ENCODE measurements around the gene NR2C2. TPM values are rescaled to one million over a fixed set of nuclear protein-coding genes. Genes with fewer than 3 reads are reported as not detected.
A peak's percentile ranks its signal among the peaks of the same experiment; 100 is the strongest.
"Not testable (repeated sequence)": the region's sequence is repeated elsewhere in the genome, so short reads cannot be mapped to it uniquely, and the experiment has no call there.

Gene NR2C2
- total and polyA plus RNA-seq, 5 experiments from 2014 or later, result 10.1 to 110 (median 19.3) TPM

DNA sequence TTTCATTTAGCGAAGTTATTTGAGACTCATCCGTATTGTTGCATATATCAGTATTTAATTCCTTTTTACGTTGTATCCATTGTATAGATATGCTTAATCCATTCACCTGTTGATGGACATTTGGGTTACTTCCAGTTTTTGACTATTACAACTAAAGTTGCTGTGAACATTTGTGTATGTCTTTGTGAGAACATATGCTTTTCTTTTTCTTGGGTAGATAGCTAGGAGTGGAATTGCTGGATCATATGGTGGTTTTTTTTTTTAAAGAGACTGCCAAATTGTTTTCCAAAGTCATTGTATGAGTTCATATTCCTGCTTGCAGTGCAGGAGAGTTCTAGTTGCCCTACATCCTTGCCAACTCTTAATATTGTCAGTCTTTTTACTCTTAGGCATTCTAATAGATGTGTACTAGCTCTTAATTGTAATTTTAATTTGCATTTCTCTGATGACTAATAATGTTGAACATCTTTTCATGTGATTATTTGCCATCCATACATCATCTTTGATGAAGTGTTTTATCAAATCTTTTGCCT, 37.3 kb downstream of the NR2C2 start:
- H3K27me3 Mint-ChIP-seq, result no peaks in the 10 kb centered on the region
- DNase-seq (no peak), ATAC-seq (no peak)
- peaks cover 7 to 22% (median 15%) of the 10 kb centered on the region in 3 donors for H3K36me3 Mint-ChIP-seq
- no peak overlapping the region for H3K4me3 Mint-ChIP-seq
- H3K4me1 Mint-ChIP-seq, result peaks cover 14 to 48% (median 35%) of the 10 kb centered on the region in 4 donors
- H3K9me3 Mint-ChIP-seq, result peaks cover 0 to 6% (median 0%) of the 10 kb centered on the region in 9 donors
- no peak overlapping the region for H3K27ac Mint-ChIP-seq
- POLR2A ChIA-PET, result no interaction called here

DNA sequence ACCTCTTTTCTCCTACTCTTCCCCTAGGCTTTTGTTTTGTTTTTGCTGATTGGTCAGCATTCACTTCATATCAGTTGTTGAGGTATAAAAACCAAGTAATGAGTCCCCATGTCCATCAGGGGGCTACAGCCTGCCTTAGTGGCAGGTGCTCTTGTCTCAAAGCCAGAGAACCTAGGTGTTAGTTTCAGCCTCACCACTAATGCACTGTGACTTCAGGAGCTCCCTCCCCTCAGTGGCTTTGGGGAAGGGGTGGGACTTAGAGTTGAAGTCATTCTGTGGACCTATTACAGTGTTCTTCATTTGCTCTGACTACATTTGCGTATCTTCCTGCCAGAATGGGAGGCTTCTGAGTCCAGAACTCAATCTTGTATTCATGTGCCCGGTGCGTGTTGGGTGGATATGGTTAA, 41.6 kb downstream of the NR2C2 start:
- H3K4me3 Mint-ChIP-seq, result peak overlapping the region in 1 of 10 donors; percentile 25
- H3K4me1 Mint-ChIP-seq, result peaks cover 30 to 70% (median 60%) of the 10 kb centered on the region in 4 donors
- peaks cover 7 to 18% (median 7%) of the 10 kb centered on the region in 3 donors for H3K36me3 Mint-ChIP-seq
- POLR2A ChIA-PET, result interaction anchor here (0.7 kb wide), 1 partner anchor 116 kb away, joined by 4 read pairs; no protein-coding TSS in a partner anchor
- H3K9me3 Mint-ChIP-seq, result peaks cover 0 to 6% (median 0%) of the 10 kb centered on the region in 9 donors
- peak; percentile 53 to 85 for ATAC-seq
- DNase-seq, result peak in 1 of 10 donors; percentile 7
- peak overlapping the region in 8 of 10 donors; percentile 13 to 74 (median 44) for H3K27ac Mint-ChIP-seq
- no peaks in the 10 kb centered on the region for H3K27me3 Mint-ChIP-seq

DNA sequence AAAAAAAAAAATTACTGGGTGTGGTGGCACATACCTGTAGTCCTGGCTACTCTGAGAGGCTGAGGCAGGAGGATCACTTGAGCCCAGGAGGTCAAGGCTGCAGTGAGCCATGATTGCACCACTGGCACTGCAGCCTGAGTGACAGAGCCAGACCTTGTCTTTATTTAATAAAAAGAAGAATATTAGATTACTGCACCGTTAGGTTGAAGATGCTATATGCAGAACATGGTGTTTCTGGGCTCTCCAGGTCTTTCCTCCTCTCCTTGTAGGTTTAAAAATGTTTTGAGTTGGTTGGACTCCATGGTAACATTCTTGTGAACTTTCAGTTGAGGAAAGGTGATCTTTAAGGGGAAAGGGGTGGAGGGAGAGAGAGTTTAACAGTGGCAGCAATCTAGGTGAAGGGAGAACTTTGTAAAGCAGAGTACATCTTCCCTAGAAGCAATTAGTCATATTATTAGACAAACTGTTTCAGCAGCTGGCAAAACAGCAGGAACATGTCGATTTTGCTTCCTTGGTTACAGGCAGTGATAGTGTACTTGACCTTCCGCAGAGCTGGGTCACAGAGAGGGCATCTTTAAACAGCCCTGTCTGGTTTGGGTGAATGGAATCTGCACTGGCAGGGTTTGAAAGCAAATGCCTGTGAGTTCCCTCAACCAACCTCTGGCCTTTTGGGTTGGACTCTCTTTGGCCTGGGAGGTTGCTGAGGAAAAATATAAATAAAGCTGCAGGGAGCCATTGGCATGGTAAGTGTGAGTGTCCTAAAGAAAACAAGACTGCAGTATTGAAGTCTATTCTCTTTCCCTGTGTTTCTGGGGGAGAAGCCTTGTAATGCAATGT, 42.8 kb downstream of the NR2C2 start:
- Mint-ChIP-seq H3K36me3 (peaks cover 0 to 16% (median 2%) of the 10 kb centered on the region in 3 donors), H3K4me1 (peaks cover 26 to 69% (median 57%) of the 10 kb centered on the region in 4 donors), H3K27me3 (no peaks in the 10 kb centered on the region), H3K4me3 (no peak overlapping the region), H3K9me3 (no peaks in the 10 kb centered on the region), H3K27ac (peak overlapping the region; percentile 4 to 83 (median 48))
- no peak for DNase-seq
- no peak for ATAC-seq
- POLR2A ChIA-PET, result interaction anchor here (0.7 kb wide), 1 partner anchor 115 kb away, joined by 4 read pairs; no protein-coding TSS in a partner anchor

DNA sequence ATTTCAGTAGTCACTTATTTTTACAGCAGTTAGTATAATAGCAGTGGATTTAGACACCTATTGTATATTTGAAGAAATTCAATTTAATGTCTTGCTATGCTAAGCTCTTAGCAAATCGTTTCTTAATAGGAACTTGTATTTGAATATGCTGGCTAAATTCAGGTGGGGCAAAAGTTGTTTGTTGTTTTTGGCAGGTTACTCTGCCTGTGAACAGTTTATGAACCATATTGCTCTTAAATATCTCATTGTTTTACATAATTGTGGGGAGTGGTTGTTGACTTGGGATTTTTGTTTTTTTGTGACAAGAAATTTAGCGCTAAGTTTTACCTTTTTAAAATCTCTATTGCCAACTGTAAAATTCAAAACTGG, 43.4 kb downstream of the NR2C2 start:
- Mint-ChIP-seq H3K4me1 (peaks cover 28 to 70% (median 59%) of the 10 kb centered on the region in 4 donors), H3K9me3 (no peaks in the 10 kb centered on the region), H3K27ac (peak overlapping the region in 7 of 10 donors; percentile 1 to 62 (median 57)), H3K36me3 (peaks cover 0 to 19% (median 2%) of the 10 kb centered on the region in 3 donors), H3K4me3 (no peak overlapping the region), H3K27me3 (no peaks in the 10 kb centered on the region)
- POLR2A ChIA-PET, result no interaction called here
- DNase-seq (no peak), ATAC-seq (no peak)

DNA sequence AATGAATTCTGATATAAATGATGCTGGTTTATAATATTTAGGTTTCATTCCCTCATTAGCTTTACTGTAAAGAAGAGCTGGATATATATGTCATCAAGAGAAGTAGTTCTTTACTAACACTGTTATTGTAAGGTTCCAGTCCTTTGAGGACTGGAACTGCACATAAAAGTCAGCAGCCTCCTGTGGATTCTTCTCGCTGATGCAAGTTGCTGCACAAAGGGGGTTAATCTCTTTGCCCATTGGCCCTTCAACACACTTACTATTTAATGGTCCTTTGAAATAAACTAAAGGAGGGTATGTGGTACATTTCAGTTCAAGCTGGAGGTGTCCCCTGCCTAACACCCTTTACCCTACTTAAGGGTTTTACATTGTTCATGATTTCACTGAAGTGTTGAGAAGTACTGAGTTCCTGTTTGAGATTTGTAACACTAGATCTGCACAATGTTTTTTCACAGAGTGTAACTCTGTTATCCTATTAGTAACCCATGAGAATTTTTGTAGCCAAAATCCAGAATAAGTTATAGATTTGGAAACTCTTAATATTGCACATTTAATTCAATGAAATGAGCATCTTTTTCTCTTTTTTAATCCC, 43.9 kb downstream of the NR2C2 start:
- no peaks in the 10 kb centered on the region for H3K27me3 Mint-ChIP-seq
- H3K4me1 Mint-ChIP-seq, result peaks cover 28 to 69% (median 57%) of the 10 kb centered on the region in 4 donors
- no peak overlapping the region for H3K4me3 Mint-ChIP-seq
- H3K36me3 Mint-ChIP-seq, result peaks cover 0 to 20% (median 2%) of the 10 kb centered on the region in 3 donors
- H3K27ac Mint-ChIP-seq, result peak overlapping the region in 6 of 10 donors; percentile 44 to 65 (median 60)
- DNase-seq, result no peak
- no peak for ATAC-seq
- POLR2A ChIA-PET, result no interaction called here
- H3K9me3 Mint-ChIP-seq, result no peaks in the 10 kb centered on the region

DNA sequence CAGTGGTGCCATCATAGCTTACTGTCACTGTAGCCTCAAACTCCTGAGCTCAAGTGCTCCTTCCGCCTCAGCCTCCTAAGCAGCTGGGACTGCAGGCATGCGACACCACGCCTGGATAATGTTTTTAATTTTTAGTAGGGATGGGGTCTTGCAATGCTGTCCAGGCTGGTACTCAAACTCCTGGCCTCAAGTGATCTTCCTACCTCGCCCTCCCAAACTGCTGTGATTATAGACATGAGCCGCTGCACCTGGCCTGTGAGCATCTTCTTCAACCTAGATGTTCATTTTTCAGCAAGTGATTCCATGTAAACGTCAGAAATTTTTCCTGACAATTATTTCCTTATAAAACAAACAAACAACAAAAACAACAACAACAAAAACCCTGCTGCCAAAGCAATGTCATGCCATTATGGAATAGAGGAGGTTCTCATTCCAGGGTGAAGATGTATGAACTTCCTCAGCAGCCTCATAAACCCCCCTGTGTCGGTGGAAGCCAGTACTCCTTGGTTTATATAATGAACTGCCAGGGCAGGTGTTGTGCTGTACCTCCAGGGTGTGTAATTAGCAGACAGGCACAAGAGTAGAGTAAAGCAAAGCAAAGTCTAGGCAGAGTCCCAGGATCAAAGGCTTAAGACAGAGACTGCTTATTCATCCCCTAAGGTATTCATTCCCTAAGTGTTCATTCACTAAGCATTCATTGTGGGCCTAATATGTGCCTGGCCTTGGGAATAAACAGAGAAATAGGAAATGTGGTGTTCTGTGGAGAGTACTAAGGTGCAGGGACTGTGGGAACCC, 44.6 kb downstream of the NR2C2 start:
- Mint-ChIP-seq H3K36me3 (peaks cover 0 to 20% (median 2%) of the 10 kb centered on the region in 3 donors), H3K4me1 (peaks cover 23 to 65% (median 51%) of the 10 kb centered on the region in 4 donors), H3K27ac (peak overlapping the region in 7 of 10 donors; percentile 36 to 68 (median 62)), H3K27me3 (no peaks in the 10 kb centered on the region), H3K4me3 (peak overlapping the region in 1 of 10 donors; percentile 13), H3K9me3 (peaks cover 0 to 2% (median 0%) of the 10 kb centered on the region in 9 donors)
- DNase-seq (no peak), ATAC-seq (no peak)
- POLR2A ChIA-PET, result no interaction called here

DNA sequence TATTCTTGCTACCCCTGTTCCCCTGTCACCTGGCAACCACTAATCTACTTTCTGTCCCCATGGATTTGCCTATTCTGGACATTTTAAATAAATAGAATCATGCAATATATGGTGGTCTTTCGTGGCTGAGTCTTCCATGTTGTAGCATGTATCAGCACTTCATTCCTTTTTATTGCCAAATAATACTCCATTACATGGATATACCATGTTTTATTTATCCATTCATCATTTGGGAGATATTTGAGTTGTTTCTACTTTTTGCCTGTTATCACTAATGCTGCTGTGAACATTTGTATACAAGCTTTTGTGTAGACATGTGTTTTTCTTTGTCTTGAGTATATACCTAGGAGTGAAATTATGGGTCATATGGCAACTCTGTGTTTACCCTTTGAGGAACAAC, 50.6 kb downstream of the NR2C2 start:
- ATAC-seq (no peak), DNase-seq (no peak)
- Mint-ChIP-seq H3K27me3 (no peaks in the 10 kb centered on the region), H3K27ac (peak overlapping the region in 2 of 10 donors; percentile 6 to 78), H3K4me1 (peaks cover 13 to 37% (median 22%) of the 10 kb centered on the region in 4 donors), H3K9me3 (peaks cover 0 to 17% (median 8%) of the 10 kb centered on the region in 9 donors), H3K36me3 (peaks cover 17 to 39% (median 29%) of the 10 kb centered on the region in 3 donors), H3K4me3 (no peak overlapping the region)
- POLR2A ChIA-PET, result no interaction called here

DNA sequence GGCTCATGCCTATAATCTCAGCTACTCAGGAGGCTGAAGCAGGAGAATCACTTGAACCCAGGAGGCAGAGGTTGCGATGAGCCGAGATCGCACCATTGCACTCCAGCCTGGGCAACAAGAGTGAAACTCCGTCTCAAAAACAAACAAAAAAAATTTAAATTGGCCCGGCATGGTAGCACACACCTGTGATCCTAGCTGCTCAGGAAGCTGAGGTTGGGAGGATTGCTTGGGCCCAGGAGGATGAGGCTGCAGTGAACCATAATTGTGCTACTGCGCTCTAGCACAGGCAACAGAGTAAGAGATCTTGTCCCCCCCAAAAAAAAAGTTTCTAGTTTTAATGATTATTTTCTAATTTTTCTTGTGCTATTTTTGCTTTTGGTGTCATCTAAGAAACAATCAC, 51.8 kb downstream of the NR2C2 start:
- peaks cover 22 to 45% (median 38%) of the 10 kb centered on the region in 3 donors for H3K36me3 Mint-ChIP-seq
- DNase-seq, H3K27me3 Mint-ChIP-seq, POLR2A ChIA-PET, H3K4me3 Mint-ChIP-seq: not testable (repeated sequence)
- H3K9me3 Mint-ChIP-seq, result peaks cover 0 to 17% (median 8%) of the 10 kb centered on the region in 9 donors
- peaks cover 15 to 38% (median 25%) of the 10 kb centered on the region in 4 donors for H3K4me1 Mint-ChIP-seq
- peak overlapping the region in 4 of 10 donors; percentile 29 to 71 (median 41) for H3K27ac Mint-ChIP-seq
- ATAC-seq, result peak in 1 of 2 donors; percentile 30

DNA sequence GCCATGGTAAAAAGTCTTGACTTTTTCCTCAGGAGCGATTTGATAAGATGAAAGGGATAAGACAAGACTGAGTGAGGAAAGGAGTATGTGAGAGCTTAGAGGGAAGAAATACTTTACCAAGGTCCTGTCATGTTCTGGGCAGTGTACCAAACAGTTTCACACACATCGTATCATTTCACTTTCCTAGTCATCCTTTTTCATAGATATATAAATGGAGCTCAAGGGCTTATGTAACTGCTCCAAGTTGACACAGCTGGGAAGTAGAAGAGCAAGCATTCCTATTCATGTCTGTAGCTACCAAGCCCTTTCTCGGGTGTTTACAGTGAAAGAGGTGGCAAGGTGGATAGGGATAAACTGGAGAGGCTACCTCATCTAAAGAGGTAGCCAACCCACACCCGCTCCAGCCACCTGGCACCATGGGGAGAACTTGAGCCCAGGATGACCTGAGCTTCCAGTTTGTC, 60.3 kb downstream of the NR2C2 start:
- POLR2A ChIA-PET, result interaction anchor here (0.7 kb wide), 2 partner anchors 46 to 1111 kb away, joined by 4 to 6 read pairs; no protein-coding TSS in a partner anchor
- H3K4me1 Mint-ChIP-seq, result peaks cover 2 to 13% (median 10%) of the 10 kb centered on the region in 4 donors
- H3K27ac Mint-ChIP-seq, result peak overlapping the region in 1 of 10 donors; percentile 19
- peaks cover 6 to 78% (median 29%) of the 10 kb centered on the region in 3 donors for H3K36me3 Mint-ChIP-seq
- ATAC-seq (no peak), DNase-seq (no peak)
- peaks cover 0 to 3% (median 0%) of the 10 kb centered on the region in 9 donors for H3K9me3 Mint-ChIP-seq
- H3K27me3 Mint-ChIP-seq, result no peaks in the 10 kb centered on the region
- no peak overlapping the region for H3K4me3 Mint-ChIP-seq

DNA sequence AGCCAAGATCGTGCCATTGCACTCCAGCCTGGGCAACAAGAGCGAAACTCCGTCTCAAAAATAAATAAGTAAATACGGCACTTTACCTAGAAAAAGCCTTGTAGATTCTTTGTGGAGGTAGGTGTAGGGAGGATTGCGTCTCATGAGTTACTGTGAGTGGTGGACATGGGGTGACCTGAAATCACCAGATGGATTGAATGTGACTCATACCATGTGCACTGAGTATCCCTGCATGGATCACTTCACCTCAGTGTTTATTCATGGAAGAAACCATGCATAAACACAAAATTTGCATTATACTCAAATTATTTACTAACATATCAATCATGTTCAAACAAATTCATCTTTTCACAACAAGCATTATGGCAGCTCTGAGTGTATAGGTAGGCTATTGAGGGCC, 61.8 kb downstream of the NR2C2 start:
- DNase-seq, result no peak
- no peak for ATAC-seq
- Mint-ChIP-seq H3K4me1 (peaks cover 0 to 8% (median 3%) of the 10 kb centered on the region in 4 donors), H3K9me3 (peaks cover 0 to 3% (median 0%) of the 10 kb centered on the region in 9 donors), H3K36me3 (peaks cover 0 to 81% (median 22%) of the 10 kb centered on the region in 3 donors), H3K27me3 (no peaks in the 10 kb centered on the region), H3K27ac (no peak overlapping the region), H3K4me3 (no peak overlapping the region)
- POLR2A ChIA-PET, result no interaction called here

DNA sequence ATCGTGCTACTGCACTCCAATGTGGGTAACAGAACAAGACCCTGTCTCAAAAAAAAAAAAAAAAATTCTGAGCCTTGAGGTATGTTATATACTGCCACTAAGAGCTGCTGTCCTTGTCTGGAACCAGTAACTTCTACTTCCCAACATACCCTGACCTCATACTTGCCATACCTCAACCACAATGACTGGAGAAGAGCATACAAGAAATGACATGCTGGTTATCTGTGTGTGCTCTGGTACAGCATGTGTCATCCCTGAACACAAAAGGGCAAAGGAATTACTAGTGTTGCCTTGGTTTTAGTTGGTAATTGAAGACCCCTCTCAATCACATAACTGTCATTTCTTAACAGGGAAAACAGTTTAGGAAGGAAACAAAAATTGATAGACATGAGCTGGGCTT, 63.3 kb downstream of the NR2C2 start:
- DNase-seq (no peak), ATAC-seq (no peak)
- Mint-ChIP-seq H3K4me3 (no peak overlapping the region), H3K36me3 (peaks cover 0 to 82% (median 20%) of the 10 kb centered on the region in 3 donors), H3K27me3 (no peaks in the 10 kb centered on the region), H3K27ac (peak overlapping the region in 1 of 10 donors; percentile 22), H3K9me3 (no peaks in the 10 kb centered on the region), H3K4me1 (peaks cover 0 to 8% (median 3%) of the 10 kb centered on the region in 4 donors)
- POLR2A ChIA-PET, result no interaction called here

DNA sequence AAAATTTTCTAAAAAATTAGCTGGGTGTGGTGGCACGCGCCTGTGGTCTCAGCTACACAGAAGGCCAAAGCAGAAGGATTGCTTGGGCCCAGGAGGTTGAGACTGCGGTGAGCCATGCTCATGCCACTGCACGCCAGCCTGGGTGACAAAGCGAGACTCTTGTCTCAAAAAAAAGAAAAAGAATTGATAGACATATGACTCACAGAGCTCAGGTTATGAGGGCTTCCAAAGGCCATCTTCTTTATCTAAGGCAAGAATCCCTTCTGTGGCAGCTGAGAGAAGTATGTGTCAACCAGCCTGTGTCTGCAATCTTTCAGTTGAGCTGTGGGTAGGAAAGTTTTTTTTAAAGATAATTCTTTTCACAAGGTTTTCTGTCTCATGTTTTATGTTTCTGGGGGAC, 63.8 kb downstream of the NR2C2 start:
- Mint-ChIP-seq H3K27ac (no peak overlapping the region), H3K27me3 (no peaks in the 10 kb centered on the region), H3K9me3 (no peaks in the 10 kb centered on the region), H3K4me1 (peaks cover 0 to 8% (median 3%) of the 10 kb centered on the region in 4 donors), H3K4me3 (no peak overlapping the region), H3K36me3 (peaks cover 0 to 85% (median 23%) of the 10 kb centered on the region in 3 donors)
- DNase-seq (no peak), ATAC-seq (no peak)
- POLR2A ChIA-PET, result no interaction called here
